ENCODE data around the gene RPL19. TPM values are rescaled to one million over a fixed set of nuclear protein-coding genes. Genes with fewer than 3 reads are reported as not detected.

Gene RPL19
- total RNA-seq, 1 donor from 2014 or later: 1,703 TPM

DNA sequence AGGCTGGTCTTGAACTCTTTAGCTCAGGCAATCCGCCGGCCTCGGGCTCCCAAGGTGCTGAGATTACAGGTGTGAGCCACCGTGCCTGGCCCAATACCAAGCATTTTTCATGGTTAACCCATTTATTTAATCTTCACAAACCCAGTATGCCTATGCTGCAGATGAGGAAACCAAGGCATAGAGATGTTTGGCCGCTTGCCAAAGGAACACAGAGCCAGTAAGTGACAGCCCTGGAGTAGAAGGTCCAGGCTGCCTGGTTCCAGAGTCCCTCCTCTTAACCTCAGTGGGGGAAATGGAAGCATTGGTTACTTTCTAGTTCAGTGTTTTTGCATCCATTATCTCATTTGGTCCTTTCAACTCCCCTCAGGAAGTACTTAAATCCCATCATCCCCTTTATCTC is 18.8 kb upstream of the RPL19 start:
- TF ChIP-seq, protein P1, sequence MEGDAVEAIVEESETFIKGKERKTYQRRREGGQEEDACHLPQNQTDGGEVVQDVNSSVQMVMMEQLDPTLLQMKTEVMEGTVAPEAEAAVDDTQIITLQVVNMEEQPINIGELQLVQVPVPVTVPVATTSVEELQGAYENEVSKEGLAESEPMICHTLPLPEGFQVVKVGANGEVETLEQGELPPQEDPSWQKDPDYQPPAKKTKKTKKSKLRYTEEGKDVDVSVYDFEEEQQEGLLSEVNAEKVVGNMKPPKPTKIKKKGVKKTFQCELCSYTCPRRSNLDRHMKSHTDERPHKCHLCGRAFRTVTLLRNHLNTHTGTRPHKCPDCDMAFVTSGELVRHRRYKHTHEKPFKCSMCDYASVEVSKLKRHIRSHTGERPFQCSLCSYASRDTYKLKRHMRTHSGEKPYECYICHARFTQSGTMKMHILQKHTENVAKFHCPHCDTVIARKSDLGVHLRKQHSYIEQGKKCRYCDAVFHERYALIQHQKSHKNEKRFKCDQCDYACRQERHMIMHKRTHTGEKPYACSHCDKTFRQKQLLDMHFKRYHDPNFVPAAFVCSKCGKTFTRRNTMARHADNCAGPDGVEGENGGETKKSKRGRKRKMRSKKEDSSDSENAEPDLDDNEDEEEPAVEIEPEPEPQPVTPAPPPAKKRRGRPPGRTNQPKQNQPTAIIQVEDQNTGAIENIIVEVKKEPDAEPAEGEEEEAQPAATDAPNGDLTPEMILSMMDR (conservative IDR thresholded peaks at IDR 0.05): no peak
- Mint-ChIP-seq H3K9me3 (no peaks in the 10 kb centered on the region), H3K27me3 (no peaks in the 10 kb centered on the region), H3K4me1 (ENCODE audit: unreplicated experiment) (no peaks in the 10 kb centered on the region), H3K36me3 (peaks cover 5% of the 10 kb centered on the region), H3K27ac (no peak overlapping the region), H3K4me3 (no peak overlapping the region)
- no peak for DNase-seq (ENCODE audit: extremely low spot score, unreplicated experiment)

DNA sequence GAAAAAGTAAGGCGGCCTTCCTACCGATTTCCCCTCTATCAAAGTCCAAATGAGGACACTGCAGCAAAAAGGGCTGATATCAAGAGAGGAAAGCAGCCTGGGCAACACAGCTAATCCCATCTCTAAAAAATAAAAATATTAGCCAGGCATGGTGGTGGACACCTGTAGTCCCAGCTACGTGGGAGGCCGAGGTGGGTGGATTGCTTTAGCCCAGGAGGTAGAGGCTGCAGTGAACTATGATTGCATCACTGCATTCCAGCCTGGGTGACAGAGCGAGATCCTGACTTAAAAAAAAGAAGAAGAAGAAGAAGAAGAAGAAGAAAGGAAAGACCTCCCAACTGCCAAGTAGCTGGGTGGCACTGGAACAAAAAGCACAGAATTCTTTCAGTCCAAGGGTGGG is 17.0 kb upstream of the RPL19 start:
- DNase-seq (ENCODE audit: extremely low spot score, unreplicated experiment): no peak
- TF ChIP-seq, protein P1 (conservative IDR thresholded peaks at IDR 0.05): no peak
- no peaks in the 10 kb centered on the region for H3K36me3 Mint-ChIP-seq
- H3K9me3 Mint-ChIP-seq: no peaks in the 10 kb centered on the region
- no peak overlapping the region for H3K27ac Mint-ChIP-seq
- no peaks in the 10 kb centered on the region for H3K27me3 Mint-ChIP-seq
- no peaks in the 10 kb centered on the region for H3K4me1 Mint-ChIP-seq (ENCODE audit: unreplicated experiment)
- H3K4me3 Mint-ChIP-seq: no peak overlapping the region

DNA sequence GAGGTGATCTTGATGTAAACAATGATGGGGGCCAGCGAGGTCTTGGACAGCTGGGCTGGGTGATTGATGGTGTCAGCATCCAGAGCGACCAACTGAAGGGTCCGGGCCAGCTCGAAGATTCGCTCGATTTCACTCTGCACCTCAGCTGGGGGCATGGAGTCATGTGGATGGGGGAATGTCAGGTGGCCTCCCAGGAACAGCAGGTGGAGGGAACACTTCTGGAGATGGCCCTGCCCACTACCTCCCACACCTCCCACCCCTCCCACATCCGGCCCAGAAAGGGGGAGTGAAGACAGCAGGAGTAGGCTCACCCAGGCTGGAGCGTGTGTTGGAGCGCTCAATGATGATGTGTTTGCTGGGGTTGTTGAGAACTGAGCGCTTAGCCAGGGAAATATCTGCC is 16.4 kb upstream of the RPL19 start:
- TF ChIP-seq, protein P1 (conservative IDR thresholded peaks at IDR 0.05): no peak
- Mint-ChIP-seq H3K4me3 (no peak overlapping the region), H3K9me3 (no peaks in the 10 kb centered on the region), H3K27ac (no peak overlapping the region), H3K4me1 (ENCODE audit: unreplicated experiment) (no peaks in the 10 kb centered on the region), H3K36me3 (no peaks in the 10 kb centered on the region), H3K27me3 (no peaks in the 10 kb centered on the region)
- DNase-seq (ENCODE audit: extremely low spot score, unreplicated experiment): no peak

DNA sequence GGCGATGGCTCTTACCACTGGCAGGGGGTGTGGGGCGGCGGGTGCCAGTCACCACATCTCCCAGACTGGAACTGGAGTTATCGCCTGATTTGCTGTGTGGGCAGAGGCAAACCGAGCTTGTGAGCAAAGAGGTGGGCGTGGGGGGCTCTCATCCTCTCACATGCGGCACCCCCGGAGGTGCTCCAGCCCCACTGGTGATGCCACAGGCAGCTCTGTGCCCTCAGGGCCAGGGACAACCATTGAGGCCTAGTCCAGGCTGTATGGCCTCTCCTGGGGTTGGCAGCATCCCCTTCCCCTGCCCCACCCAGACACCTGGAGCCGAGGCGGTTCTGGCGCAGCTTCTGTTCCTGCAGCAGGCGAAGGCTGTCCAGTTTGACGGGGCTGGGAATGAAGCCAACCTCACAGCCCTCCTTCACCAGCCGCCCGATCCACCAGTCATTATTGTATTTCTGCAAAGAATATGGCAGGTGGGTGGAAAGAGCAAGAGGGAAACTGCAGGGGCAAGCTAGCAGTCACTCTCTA is 13.5 kb upstream of the RPL19 start:
- no peak for DNase-seq (ENCODE audit: extremely low spot score, unreplicated experiment)
- Mint-ChIP-seq H3K4me3 (no peak overlapping the region), H3K9me3 (no peaks in the 10 kb centered on the region), H3K27ac (no peak overlapping the region), H3K4me1 (ENCODE audit: unreplicated experiment) (no peaks in the 10 kb centered on the region), H3K36me3 (no peaks in the 10 kb centered on the region), H3K27me3 (no peaks in the 10 kb centered on the region)
- TF ChIP-seq, protein P1 (conservative IDR thresholded peaks at IDR 0.05): no peak

DNA sequence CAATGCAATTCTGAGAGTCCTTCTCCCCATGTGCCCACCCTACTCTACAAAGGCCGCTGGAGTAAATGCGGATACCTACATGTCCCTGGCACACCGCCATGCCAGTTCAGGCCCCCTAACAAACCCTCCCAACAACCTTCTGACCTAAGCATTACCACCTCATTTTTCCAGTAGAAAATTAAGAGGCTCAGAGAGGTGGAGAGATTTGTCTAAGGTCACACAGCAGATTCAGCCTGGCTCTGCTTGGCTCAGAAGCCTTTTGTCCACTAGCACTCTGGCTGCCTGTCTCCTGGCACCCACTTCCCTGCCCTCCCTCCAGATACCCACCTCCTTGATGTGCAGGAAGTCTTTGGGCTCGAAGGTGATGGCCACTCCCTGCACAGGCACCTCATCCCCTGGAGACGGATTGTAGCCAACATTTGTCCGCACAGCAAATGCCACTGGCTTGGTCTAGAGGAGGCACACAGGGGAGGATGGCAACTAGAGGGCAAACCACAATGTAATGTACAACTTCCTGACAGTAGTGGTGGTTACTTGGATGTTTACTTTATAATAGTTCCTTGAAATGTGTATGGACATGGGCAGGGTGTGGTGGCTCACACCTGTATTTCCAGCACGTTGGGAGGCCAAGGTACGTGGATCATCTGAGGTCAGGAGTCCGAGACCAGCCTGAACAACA is 12.8 kb upstream of the RPL19 start:
- TF ChIP-seq, protein P1 (conservative IDR thresholded peaks at IDR 0.05): no peak
- no peaks in the 10 kb centered on the region for H3K27me3 Mint-ChIP-seq
- no peak overlapping the region for H3K27ac Mint-ChIP-seq

More for the DNA sequence above, 12.8 kb upstream of the RPL19 start:
- no peak overlapping the region for H3K4me3 Mint-ChIP-seq
- DNase-seq (ENCODE audit: extremely low spot score, unreplicated experiment): no peak
- H3K4me1 Mint-ChIP-seq (ENCODE audit: unreplicated experiment): no peaks in the 10 kb centered on the region
- H3K36me3 Mint-ChIP-seq: no peaks in the 10 kb centered on the region
- no peaks in the 10 kb centered on the region for H3K9me3 Mint-ChIP-seq

All from type B pancreatic cell (in vitro differentiated cells).